Endothelial cell of umbilical vein (primary cell): Measurements from ENCODE around the gene CLDN12. TPM values are rescaled to one million over a fixed set of nuclear protein-coding genes. Genes with fewer than 3 reads are reported as not detected.

ENCODE experiments used
- BruUV-seq: library from RNA; stranded (reverse); fragments of 400-500 nt; replicated peaks from 2 replicates; lab custom pipeline; 2021; lab: Mats Ljungman, UMichigan
- CTCF ChIA-PET: fragments of 300-600, 350-600 bp; sonication (Branson Sonifier 250); formaldehyde crosslinking; loops from one replicate; lab custom pipeline; 2021; ENCODE audit warnings: antibody characterized with exemption, inconsistent platforms; lab: Charles Lee
- POLR2A ChIA-PET: fragments of 300-600, 350-600 bp; sonication (Branson Sonifier 250); formaldehyde crosslinking; loops from one replicate; lab custom pipeline; 2021; ENCODE audit warnings: antibody characterized with exemption, inconsistent platforms; lab: Charles Lee
- DNase-seq: peaks from one replicate; pipeline ENCODE4 v3.0.0-alpha.2; 2011; ENCODE audit warnings: low read depth, low spot score
- FAIRE-seq: peaks from 2 replicates; lab custom pipeline; 2011; peaks lifted over from hg19 to GRCh38; lab: Jason Lieb, UNC
- H2AFZ ChIP-seq: 2 replicates; pipeline ENCODE4 v1.6.0; 2012; ENCODE audit warnings: low read depth, low read length, control low read depth, inconsistent platforms
- H3K27ac ChIP-seq: 2 replicates; pipeline ENCODE4 v1.5.1; 2011; ENCODE audit warnings: low read depth, mild to moderate bottlenecking, control low read depth, low read length, moderate library complexity; ENCODE audit not compliant: insufficient read depth
- H3K27me3 ChIP-seq, 2 experiments: 2 replicates each; pipeline versions ENCODE4 v1.6.0 to v1.6.1; 2011; ENCODE audit warnings: low read length in 2 of 2, mixed read lengths in 1 of 2; ENCODE audit not compliant: control insufficient read depth in 2 of 2, insufficient read depth in 2 of 2
- H3K36me3 ChIP-seq, 2 experiments: 2 replicates in 1 of 2; 3 replicates in 1 of 2; pipeline ENCODE4 v1.5.1; 2011; ENCODE audit warnings: low read length in 2 of 2, mild to moderate bottlenecking in 1 of 2, moderate library complexity in 1 of 2; ENCODE audit not compliant: control insufficient read depth in 2 of 2, insufficient read depth in 2 of 2; ENCODE audit errors: extremely low read depth in 1 of 2
- H3K4me1 ChIP-seq: 3 replicates; pipeline ENCODE4 v1.5.1; 2011; ENCODE audit warnings: mild to moderate bottlenecking, low read length; ENCODE audit not compliant: control insufficient read depth, insufficient read depth; ENCODE audit errors: extremely low read depth
- H3K4me2 ChIP-seq: 2 replicates; pipeline ENCODE4 v1.6.1; 2011; ENCODE audit warnings: low read length, control low read depth, mixed read lengths; ENCODE audit not compliant: insufficient read depth
- H3K4me3 ChIP-seq, 3 experiments: fragments of 200-600 bp in 1 of 3; sonication (generic), shearing (Covaris generic) in 1 of 3; replicated peaks in 1 of 3; 2 replicates each; pipeline ENCODE4 v1.5.1; 2011 to 2016; ENCODE audit warnings: control low read depth in 3 of 3, low read length in 3 of 3, mild to moderate bottlenecking in 2 of 3, inconsistent platforms in 1 of 3, low read depth in 1 of 3, moderate library complexity in 1 of 3; ENCODE audit not compliant: insufficient read depth in 1 of 3
- H3K79me2 ChIP-seq: 2 replicates; pipeline ENCODE4 v1.6.0; 2012; ENCODE audit warnings: low read length, inconsistent platforms; ENCODE audit not compliant: control insufficient read depth, insufficient read depth
- H3K9ac ChIP-seq: replicated peaks from 2 replicates; pipeline ENCODE3; 2011; ENCODE audit warnings: low read length, control low read depth; ENCODE audit not compliant: insufficient read depth; ENCODE audit errors: extremely low read depth
- H3K9me1 ChIP-seq: replicated peaks from 3 replicates; pipeline ENCODE4 v1.6.0; 2011; ENCODE audit warnings: mild to moderate bottlenecking, low read length; ENCODE audit not compliant: control insufficient read depth, insufficient read depth; ENCODE audit errors: extremely low read depth
- H3K9me3 ChIP-seq: replicated peaks from 2 replicates; pipeline ENCODE4 v1.5.1; 2012; ENCODE audit warnings: low read length, inconsistent platforms; ENCODE audit not compliant: control insufficient read depth, insufficient read depth
- H4K20me1 ChIP-seq: replicated peaks from 2 replicates; pipeline ENCODE3; 2011; ENCODE audit warnings: mild to moderate bottlenecking, low read length; ENCODE audit not compliant: control insufficient read depth, insufficient read depth; ENCODE audit errors: extremely low read depth
- EZH2 ChIP-seq: IDR thresholded peaks from 2 replicates; pipeline ENCODE4 v1.6.1; 2012; ENCODE audit warnings: borderline replicate concordance, low read depth, mild to moderate bottlenecking, moderate library complexity, low read length, inconsistent platforms; ENCODE audit not compliant: severe bottlenecking
- FOS ChIP-seq: IDR thresholded peaks from 2 replicates; pipeline ENCODE4 v1.6.1; 2011; ENCODE audit warnings: mild to moderate bottlenecking, low read length, moderate library complexity, borderline replicate concordance; ENCODE audit not compliant: insufficient read depth
- GATA2 ChIP-seq: IDR thresholded peaks from 2 replicates; pipeline ENCODE4 v1.7.0; 2011; ENCODE audit warnings: low read depth, mild to moderate bottlenecking, moderate library complexity, mixed read lengths, low read length; ENCODE audit not compliant: insufficient read length, insufficient read depth
- JUN ChIP-seq: IDR thresholded peaks from 2 replicates; pipeline ENCODE4 v1.6.1; 2011; ENCODE audit warnings: borderline replicate concordance, low read depth; ENCODE audit not compliant: insufficient read length, insufficient read depth
- MYC ChIP-seq: IDR thresholded peaks from one replicate; pipeline ENCODE4 v1.6.1; 2011; ENCODE audit warnings: mild to moderate bottlenecking, low read depth, low read length
- POLR2A ChIP-seq: IDR thresholded peaks from 2 replicates; pipeline ENCODE4 v1.6.1; 2012; ENCODE audit warnings: low read depth, mild to moderate bottlenecking, control low read depth, low read length
- POLR2AphosphoS5 ChIP-seq: IDR thresholded peaks from 2 replicates; pipeline ENCODE4 v1.6.1; 2012; ENCODE audit warnings: low read depth, mild to moderate bottlenecking, control low read depth, low read length, moderate library complexity; ENCODE audit not compliant: insufficient read depth
- dilution Hi-C: fragments of 300-500 bp; cut with MboI; formaldehyde crosslinking; loops from one replicate; pipeline ENCODE4 v1.15.0; 2019; ENCODE audit warnings: low sequenced_read_pairs; ENCODE audit not compliant: extremely low pct_ligation_motif_present
- intact Hi-C: fragments of 100-400 bp; cut with micrococcal nuclease; formaldehyde crosslinking; loops from one replicate; pipeline ENCODE4 v1.10.0; 2022
- polyA plus RNA-seq, 4 experiments: library from polyadenylated mRNA; depleted of rRNA in 3 of 4; stranded (reverse) in 3 of 4; unstranded in 1 of 4; fragments of >200 nt; gene quantifications; 2 replicates each; pipeline versions ENCODE4 v1.2.1 to v1.2.3, GENCODE V29; 2011 to 2012; ENCODE audit warnings: missing spikeins in 1 of 4
- total RNA-seq: library from RNA; stranded (reverse); gene quantifications from 2 replicates; pipeline ENCODE4 v1.2.3, GENCODE V29; 2021
- TF ChIP-seq, protein P1 (sequence below), 2 donors: IDR thresholded peaks; 1 replicate in 1 of 2; 2 replicates in 1 of 2; pipeline ENCODE4 v1.5.1; 2011; ENCODE audit warnings: low read length in 2 of 2, mild to moderate bottlenecking in 2 of 2, moderate library complexity in 2 of 2, control low read depth in 1 of 2, inconsistent platforms in 1 of 2, low read depth in 1 of 2; ENCODE audit not compliant: insufficient read depth in 1 of 2; ENCODE audit errors: extremely low read depth in 1 of 2
- TF ChIP-seq, protein P2 (sequence below): IDR thresholded peaks from 2 replicates; pipeline ENCODE4 v1.6.1; 2011; ENCODE audit not compliant: insufficient read depth, insufficient read length

Gene CLDN12
- total and polyA plus RNA-seq, 2 donors (not counting 3 experiments of a cell fraction or from before 2014, with no cell fraction given) = 6.1 to 22.7 TPM

DNA sequence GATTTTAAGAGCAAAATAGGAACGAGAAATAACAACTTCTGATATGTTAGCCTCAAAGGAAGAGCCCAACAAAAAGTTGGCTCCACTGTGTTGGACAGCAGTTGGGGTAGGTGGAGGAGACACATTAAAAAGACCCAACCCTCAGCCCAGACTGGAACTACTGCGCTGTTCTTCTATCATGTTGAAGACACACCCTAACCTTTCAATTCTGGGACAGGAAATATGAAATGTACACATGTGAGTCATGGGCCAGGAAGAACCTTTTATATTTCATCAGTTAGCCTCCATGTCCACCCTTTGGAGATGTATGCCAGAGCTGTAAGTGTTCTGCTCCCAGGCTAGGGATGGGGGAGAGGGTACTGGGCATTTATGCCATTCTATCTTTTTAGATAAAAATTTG is 22.1 kb downstream of the CLDN12 start:
- BruUV-seq = no TSS peak
- Histone ChIP-seq H3K27ac (no peak overlapping the region), H3K9ac (no peak overlapping the region), H3K4me1 (peaks cover 9% of the 10 kb centered on the region), H3K4me3 (no peak overlapping the region), H4K20me1 (no peaks in the 10 kb centered on the region), H3K9me1 (no peaks in the 10 kb centered on the region), H3K79me2 (no peaks in the 10 kb centered on the region), H3K27me3 (no peaks in the 10 kb centered on the region), H2AFZ (no peak overlapping the region), H3K9me3 (no peaks in the 10 kb centered on the region), H3K36me3 (no peaks in the 10 kb centered on the region), H3K4me2 (no peak overlapping the region)
- intact Hi-C loops = no loop called here
- TF ChIP-seq POLR2A (no peak), FOS (peak; percentile 34)
- TF ChIP-seq, protein P1, sequence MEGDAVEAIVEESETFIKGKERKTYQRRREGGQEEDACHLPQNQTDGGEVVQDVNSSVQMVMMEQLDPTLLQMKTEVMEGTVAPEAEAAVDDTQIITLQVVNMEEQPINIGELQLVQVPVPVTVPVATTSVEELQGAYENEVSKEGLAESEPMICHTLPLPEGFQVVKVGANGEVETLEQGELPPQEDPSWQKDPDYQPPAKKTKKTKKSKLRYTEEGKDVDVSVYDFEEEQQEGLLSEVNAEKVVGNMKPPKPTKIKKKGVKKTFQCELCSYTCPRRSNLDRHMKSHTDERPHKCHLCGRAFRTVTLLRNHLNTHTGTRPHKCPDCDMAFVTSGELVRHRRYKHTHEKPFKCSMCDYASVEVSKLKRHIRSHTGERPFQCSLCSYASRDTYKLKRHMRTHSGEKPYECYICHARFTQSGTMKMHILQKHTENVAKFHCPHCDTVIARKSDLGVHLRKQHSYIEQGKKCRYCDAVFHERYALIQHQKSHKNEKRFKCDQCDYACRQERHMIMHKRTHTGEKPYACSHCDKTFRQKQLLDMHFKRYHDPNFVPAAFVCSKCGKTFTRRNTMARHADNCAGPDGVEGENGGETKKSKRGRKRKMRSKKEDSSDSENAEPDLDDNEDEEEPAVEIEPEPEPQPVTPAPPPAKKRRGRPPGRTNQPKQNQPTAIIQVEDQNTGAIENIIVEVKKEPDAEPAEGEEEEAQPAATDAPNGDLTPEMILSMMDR (IDR thresholded peaks at IDR 0.05; ENCODE audit: extremely low read depth in 1 of 2, insufficient read depth in 1 of 2, low read depth in 1 of 2, low read length in 2 of 2) = no peak
- dilution Hi-C loops = no loop called here
- DNase-seq (no peak), FAIRE-seq (peak; percentile 28)
- CTCF ChIA-PET = no interaction called here
- POLR2A ChIA-PET = no interaction called here

DNA sequence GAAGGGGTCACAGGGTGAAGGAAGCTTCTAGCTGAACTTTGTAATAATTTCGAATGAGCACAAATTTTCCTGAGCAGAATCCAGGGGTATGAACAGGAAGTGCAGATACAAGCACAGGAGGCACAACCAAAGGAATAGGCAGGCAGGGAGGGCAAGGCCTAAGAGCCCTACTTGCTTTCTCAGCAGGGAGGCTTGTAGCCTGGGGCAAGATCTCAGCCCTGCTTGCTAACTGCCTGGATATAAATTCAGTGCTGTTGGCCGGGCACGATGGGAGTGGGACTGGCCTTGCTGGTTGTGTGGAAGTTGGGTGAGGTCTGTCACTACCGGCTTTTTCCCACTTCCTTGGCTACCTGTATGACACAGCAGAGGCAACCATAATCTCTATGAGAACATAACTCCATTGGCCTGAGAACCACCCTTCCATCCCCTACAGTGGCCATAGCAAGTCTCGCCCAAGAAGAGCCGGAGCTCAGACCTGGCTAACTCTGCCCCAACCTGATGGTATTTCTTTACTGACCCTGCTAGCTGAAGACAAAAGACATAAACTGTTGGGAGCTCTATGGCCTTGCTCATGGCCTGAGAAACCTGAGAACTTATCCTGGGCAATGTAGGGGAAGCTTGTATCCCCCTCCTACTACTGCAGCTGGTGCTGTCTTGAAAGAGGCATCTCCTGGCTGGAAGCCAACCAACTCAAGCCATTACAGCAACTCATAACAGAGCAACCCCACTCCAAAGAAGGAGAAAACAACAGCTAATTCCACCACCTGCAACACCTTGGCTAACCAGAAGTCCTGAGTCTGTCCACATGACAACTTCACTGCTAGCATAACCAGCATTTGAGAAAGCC is 27.6 kb downstream of the CLDN12 start:
- Histone ChIP-seq H3K27ac (no peak overlapping the region), H3K9me1 (no peaks in the 10 kb centered on the region), H3K36me3 (no peaks in the 10 kb centered on the region), H2AFZ (no peak overlapping the region), H4K20me1 (no peaks in the 10 kb centered on the region), H3K4me3 (no peak overlapping the region), H3K27me3 (peaks cover 0 to 4% of the 10 kb centered on the region in 2 experiments), H3K9me3 (no peaks in the 10 kb centered on the region), H3K79me2 (no peaks in the 10 kb centered on the region), H3K4me1 (peaks cover 5% of the 10 kb centered on the region), H3K9ac (no peak overlapping the region), H3K4me2 (no peak overlapping the region)
- CTCF ChIA-PET = interaction anchor here (0.9 to 7.8 kb wide), 4 partner anchors 25 to 277 kb away, joined by 3 to 248 read pairs (median 4); partner anchors contain the start of genes STEAP1 and STEAP2
- POLR2A ChIA-PET = no interaction called here
- intact Hi-C loops = no loop called here
- TF ChIP-seq, protein P2, sequence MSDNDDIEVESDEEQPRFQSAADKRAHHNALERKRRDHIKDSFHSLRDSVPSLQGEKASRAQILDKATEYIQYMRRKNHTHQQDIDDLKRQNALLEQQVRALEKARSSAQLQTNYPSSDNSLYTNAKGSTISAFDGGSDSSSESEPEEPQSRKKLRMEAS = no peak
- TF ChIP-seq POLR2AphosphoS5 = no peak
- TF ChIP-seq FOS = no peak
- TF ChIP-seq, protein P1 (IDR thresholded peaks at IDR 0.05; ENCODE audit: extremely low read depth in 1 of 2, insufficient read depth in 1 of 2, low read depth in 1 of 2, low read length in 2 of 2) = no peak
- no peak for TF ChIP-seq MYC
- no peak for TF ChIP-seq EZH2
- no peak for TF ChIP-seq POLR2A
- TF ChIP-seq GATA2 = no peak
- no peak for TF ChIP-seq JUN
- DNase-seq (no peak), FAIRE-seq (no peak)
- BruUV-seq = no TSS peak
- dilution Hi-C loops = no loop called here
